Measurements from ENCODE around the gene RIPK4.

DNA sequence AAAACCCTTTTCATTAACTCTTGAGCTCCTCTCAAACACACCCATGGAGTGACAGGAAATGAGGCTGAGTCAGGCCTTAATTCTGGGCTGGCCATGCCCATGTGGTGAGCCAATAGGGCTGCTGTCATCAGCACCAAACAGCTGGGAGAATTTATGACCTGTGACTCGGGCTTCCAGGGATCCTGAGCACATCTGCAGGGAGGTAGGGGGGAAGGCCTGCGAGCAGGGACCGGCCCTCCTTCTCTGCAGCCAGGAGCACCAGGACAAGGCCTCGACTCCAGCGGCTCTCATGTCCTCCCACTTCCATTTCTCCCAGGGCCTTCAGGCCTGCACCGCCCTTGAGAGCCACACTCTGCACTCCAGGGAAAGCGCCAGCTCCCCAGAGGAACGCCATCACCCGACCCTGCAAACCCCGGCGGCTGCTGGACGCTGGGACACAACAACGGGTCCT, 14.6 kb downstream of the RIPK4 start:
- TF ChIP-seq, protein P1, sequence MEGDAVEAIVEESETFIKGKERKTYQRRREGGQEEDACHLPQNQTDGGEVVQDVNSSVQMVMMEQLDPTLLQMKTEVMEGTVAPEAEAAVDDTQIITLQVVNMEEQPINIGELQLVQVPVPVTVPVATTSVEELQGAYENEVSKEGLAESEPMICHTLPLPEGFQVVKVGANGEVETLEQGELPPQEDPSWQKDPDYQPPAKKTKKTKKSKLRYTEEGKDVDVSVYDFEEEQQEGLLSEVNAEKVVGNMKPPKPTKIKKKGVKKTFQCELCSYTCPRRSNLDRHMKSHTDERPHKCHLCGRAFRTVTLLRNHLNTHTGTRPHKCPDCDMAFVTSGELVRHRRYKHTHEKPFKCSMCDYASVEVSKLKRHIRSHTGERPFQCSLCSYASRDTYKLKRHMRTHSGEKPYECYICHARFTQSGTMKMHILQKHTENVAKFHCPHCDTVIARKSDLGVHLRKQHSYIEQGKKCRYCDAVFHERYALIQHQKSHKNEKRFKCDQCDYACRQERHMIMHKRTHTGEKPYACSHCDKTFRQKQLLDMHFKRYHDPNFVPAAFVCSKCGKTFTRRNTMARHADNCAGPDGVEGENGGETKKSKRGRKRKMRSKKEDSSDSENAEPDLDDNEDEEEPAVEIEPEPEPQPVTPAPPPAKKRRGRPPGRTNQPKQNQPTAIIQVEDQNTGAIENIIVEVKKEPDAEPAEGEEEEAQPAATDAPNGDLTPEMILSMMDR (IDR thresholded peaks at IDR 0.05; ENCODE audit: low read depth, low read length, missing input control): no peak
- no peak for TF ChIP-seq HNF4A (conservative IDR thresholded peaks at IDR 0.05)
- TF ChIP-seq EGR1 (IDR thresholded peaks at IDR 0.05; ENCODE audit: low read depth in 2 of 2): no peak
- TF ChIP-seq, protein P2, sequence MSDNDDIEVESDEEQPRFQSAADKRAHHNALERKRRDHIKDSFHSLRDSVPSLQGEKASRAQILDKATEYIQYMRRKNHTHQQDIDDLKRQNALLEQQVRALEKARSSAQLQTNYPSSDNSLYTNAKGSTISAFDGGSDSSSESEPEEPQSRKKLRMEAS (IDR thresholded peaks at IDR 0.05): no peak
- TF ChIP-seq YY1 (IDR thresholded peaks at IDR 0.05): no peak
- no peak for TF ChIP-seq SP1 (IDR thresholded peaks at IDR 0.05)
